Loucy (cell line): Measurements from ENCODE around the gene B3GALNT1.

Experiments used
- H2AFZ ChIP-seq: fragments of 200-600 bp; sonication (generic); 2 replicates; pipeline ENCODE4 v1.6.0; 2016; ENCODE audit warnings: antibody characterized with exemption, mild to moderate bottlenecking, low read length, moderate library complexity
- H3F3A ChIP-seq: fragments of 200-600 bp; 2 replicates; pipeline ENCODE4 v1.6.0; 2016; ENCODE audit warnings: antibody characterized with exemption, low read depth, mild to moderate bottlenecking
- H3K27me3 ChIP-seq: fragments of 200-600 bp; sonication (generic); 2 replicates; pipeline ENCODE4 v1.6.1; 2014; ENCODE audit warnings: low read length, mild to moderate bottlenecking; ENCODE audit not compliant: insufficient read depth, poor library complexity, severe bottlenecking
- H3K36me3 ChIP-seq: fragments of 200-600 bp; sonication (generic); 2 replicates; pipeline ENCODE4 v1.6.1; 2016; ENCODE audit warnings: low read length; ENCODE audit not compliant: insufficient read depth
- H3K4me1 ChIP-seq: fragments of 200-600 bp; sonication (generic); 2 replicates; pipeline ENCODE4 v1.5.1; 2014; ENCODE audit warnings: low read length, mild to moderate bottlenecking; ENCODE audit not compliant: insufficient read depth, poor library complexity, severe bottlenecking
- H3K4me2 ChIP-seq: fragments of 200-600 bp; sonication (generic); 2 replicates; pipeline ENCODE4 v1.6.0; 2014; ENCODE audit warnings: antibody characterized with exemption, low read length, low read depth, mild to moderate bottlenecking; ENCODE audit not compliant: poor library complexity, severe bottlenecking
- H3K4me3 ChIP-seq: fragments of 200-600 bp; sonication (generic); 2 replicates; pipeline ENCODE4 v1.5.1; 2014; ENCODE audit warnings: low read length, mild to moderate bottlenecking, mixed read lengths; ENCODE audit not compliant: poor library complexity, severe bottlenecking
- H3K79me2 ChIP-seq: fragments of 200-600 bp; sonication (generic); 2 replicates; pipeline ENCODE4 v1.6.1; 2014; ENCODE audit warnings: low read length; ENCODE audit not compliant: insufficient read depth
- H3K9ac ChIP-seq: fragments of 200-600 bp; sonication (generic); 2 replicates; pipeline ENCODE4 v1.6.0; 2014; ENCODE audit warnings: mild to moderate bottlenecking, low read depth, low read length, moderate library complexity; ENCODE audit not compliant: poor library complexity, severe bottlenecking
- H3K9me2 ChIP-seq: fragments of 200-600 bp; sonication (generic); replicated peaks from 2 replicates; pipeline ENCODE4 v1.6.1; 2016; ENCODE audit warnings: low read depth, low read length, mixed read lengths
- H3K9me3 ChIP-seq: fragments of 200-600 bp; sonication (generic); 2 replicates; pipeline ENCODE4 v1.6.1; 2014; ENCODE audit warnings: mild to moderate bottlenecking, antibody characterized with exemption, low read length, low read depth; ENCODE audit not compliant: insufficient read depth
- H4K20me1 ChIP-seq: fragments of 200-600 bp; sonication (generic); 2 replicates; pipeline ENCODE4 v1.6.0; 2014; ENCODE audit warnings: antibody characterized with exemption, low read length, mild to moderate bottlenecking; ENCODE audit not compliant: insufficient read depth, poor library complexity, severe bottlenecking
- EZH2phosphoT487 ChIP-seq: fragments of 200-600 bp; IDR thresholded peaks from 2 replicates; pipeline ENCODE4 v1.6.1; 2018; ENCODE audit warnings: antibody characterized with exemption, mild to moderate bottlenecking, moderate library complexity, borderline replicate concordance
- TF ChIP-seq, protein P1 (sequence below): fragments of 200-600 bp; sonication (generic); conservative IDR thresholded peaks from 2 replicates; pipeline ENCODE4 v1.5.1; 2014; ENCODE audit warnings: mild to moderate bottlenecking, antibody characterized with exemption, low read length

B3GALNT1 gene

DNA sequence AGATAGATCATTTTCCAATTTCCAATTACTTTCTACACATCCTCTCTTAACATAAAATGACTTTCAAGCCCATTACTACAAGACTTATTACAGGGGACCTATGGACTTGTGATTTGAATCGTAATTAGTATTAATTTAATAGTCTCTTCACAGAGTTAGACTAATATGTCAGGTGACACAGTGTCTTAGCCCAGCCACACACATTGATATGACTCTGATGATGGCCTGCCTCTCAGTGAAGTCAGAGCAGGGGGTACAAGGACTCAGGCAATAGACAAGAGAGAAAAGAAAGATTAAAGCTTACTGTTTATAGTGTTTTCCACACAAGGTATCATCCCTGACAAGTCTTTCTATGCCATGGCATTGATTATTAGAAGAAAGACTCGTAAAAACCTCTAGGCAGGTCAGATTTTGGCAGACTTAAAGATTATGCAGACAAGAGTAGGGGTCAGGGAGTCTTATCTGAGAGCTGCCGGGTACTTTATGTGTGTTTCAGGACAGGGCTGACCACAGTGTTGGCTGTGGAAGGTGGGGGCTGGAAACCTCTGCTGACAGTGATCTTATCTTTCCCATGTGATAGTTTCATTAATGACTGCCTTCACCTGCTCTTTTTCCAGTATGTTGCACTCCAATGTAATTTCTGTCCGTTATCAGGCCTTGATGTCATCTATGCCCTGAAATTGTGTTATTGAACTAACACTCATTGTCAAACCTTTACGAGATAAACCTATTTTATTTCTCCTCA is 50.1 kb downstream of the B3GALNT1 start:
- TF ChIP-seq, protein P1, sequence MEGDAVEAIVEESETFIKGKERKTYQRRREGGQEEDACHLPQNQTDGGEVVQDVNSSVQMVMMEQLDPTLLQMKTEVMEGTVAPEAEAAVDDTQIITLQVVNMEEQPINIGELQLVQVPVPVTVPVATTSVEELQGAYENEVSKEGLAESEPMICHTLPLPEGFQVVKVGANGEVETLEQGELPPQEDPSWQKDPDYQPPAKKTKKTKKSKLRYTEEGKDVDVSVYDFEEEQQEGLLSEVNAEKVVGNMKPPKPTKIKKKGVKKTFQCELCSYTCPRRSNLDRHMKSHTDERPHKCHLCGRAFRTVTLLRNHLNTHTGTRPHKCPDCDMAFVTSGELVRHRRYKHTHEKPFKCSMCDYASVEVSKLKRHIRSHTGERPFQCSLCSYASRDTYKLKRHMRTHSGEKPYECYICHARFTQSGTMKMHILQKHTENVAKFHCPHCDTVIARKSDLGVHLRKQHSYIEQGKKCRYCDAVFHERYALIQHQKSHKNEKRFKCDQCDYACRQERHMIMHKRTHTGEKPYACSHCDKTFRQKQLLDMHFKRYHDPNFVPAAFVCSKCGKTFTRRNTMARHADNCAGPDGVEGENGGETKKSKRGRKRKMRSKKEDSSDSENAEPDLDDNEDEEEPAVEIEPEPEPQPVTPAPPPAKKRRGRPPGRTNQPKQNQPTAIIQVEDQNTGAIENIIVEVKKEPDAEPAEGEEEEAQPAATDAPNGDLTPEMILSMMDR, result no peak
- TF ChIP-seq EZH2phosphoT487, result no peak
- Histone ChIP-seq H3K9me2 (no peaks in the 10 kb centered on the region), H3K36me3 (no peaks in the 10 kb centered on the region), H3K4me3 (no peak overlapping the region), H3F3A (no peaks in the 10 kb centered on the region), H3K4me1 (peaks cover 27% of the 10 kb centered on the region), H4K20me1 (no peaks in the 10 kb centered on the region), H3K9me3 (no peaks in the 10 kb centered on the region), H3K27me3 (no peaks in the 10 kb centered on the region), H3K9ac (no peak overlapping the region), H2AFZ (no peak overlapping the region), H3K4me2 (peak overlapping the region; percentile 14), H3K79me2 (no peaks in the 10 kb centered on the region)

DNA sequence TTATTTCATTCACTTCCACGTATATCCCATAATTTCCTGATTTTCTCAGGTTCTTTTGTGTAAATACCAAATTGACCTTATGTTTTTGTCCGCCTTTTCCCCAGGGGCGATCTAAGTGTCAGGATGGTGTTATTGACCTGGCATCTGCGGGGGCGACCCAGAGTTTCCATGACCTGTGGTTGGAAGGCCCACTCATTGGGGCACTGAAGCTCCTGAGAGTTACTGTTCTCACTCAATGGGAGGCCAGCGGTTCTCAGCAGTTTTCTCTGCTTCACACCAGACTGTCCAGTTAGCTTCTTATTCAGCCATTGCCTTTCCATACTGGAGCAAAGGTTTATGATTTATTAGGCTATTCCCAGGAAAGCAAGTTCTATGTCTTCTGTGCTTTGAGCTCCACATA is 53.3 kb downstream of the B3GALNT1 start:
- peaks cover 27% of the 10 kb centered on the region for H3K4me1 ChIP-seq
- H3K9ac ChIP-seq, result no peak overlapping the region
- H3K27me3 ChIP-seq, result no peaks in the 10 kb centered on the region
- no peaks in the 10 kb centered on the region for H3K9me2 ChIP-seq
- no peak overlapping the region for H3K4me3 ChIP-seq
- no peaks in the 10 kb centered on the region for H3K79me2 ChIP-seq
- H3K9me3 ChIP-seq, result no peaks in the 10 kb centered on the region
- no peak for TF ChIP-seq EZH2phosphoT487
- TF ChIP-seq, protein P1, result no peak
- no peak overlapping the region for H2AFZ ChIP-seq
- H3F3A ChIP-seq, result no peaks in the 10 kb centered on the region
- no peak overlapping the region for H3K4me2 ChIP-seq
- H3K36me3 ChIP-seq, result no peaks in the 10 kb centered on the region
- no peaks in the 10 kb centered on the region for H4K20me1 ChIP-seq

DNA sequence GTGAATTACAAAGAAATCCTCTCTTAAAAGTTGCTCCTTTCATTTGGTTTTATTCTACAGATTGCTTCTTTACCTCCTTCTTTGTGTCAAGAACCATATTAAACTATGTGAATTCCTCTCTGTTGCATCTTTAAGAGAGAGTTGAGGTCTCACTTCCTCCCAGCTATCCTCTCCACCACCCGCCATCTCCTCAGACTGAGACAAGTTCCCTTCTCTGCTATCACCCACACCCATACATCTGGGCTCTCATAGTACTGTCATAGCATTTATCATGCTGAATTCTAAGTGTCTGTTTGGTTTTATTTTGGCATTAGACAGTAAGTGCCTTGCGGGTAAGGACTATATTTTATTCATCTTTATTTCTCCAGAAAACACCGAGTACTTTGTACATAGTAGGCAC is 54.2 kb downstream of the B3GALNT1 start:
- H3K79me2 ChIP-seq, result no peaks in the 10 kb centered on the region
- H2AFZ ChIP-seq, result no peak overlapping the region
- H3K9me2 ChIP-seq, result no peaks in the 10 kb centered on the region
- no peaks in the 10 kb centered on the region for H3K36me3 ChIP-seq
- H3K4me2 ChIP-seq, result no peak overlapping the region
- no peak overlapping the region for H3K9ac ChIP-seq
- no peaks in the 10 kb centered on the region for H3K27me3 ChIP-seq
- H3K4me1 ChIP-seq, result peaks cover 24% of the 10 kb centered on the region
- no peaks in the 10 kb centered on the region for H4K20me1 ChIP-seq
- H3K4me3 ChIP-seq, result no peak overlapping the region
- no peaks in the 10 kb centered on the region for H3K9me3 ChIP-seq
- no peak for TF ChIP-seq EZH2phosphoT487
- no peaks in the 10 kb centered on the region for H3F3A ChIP-seq

DNA sequence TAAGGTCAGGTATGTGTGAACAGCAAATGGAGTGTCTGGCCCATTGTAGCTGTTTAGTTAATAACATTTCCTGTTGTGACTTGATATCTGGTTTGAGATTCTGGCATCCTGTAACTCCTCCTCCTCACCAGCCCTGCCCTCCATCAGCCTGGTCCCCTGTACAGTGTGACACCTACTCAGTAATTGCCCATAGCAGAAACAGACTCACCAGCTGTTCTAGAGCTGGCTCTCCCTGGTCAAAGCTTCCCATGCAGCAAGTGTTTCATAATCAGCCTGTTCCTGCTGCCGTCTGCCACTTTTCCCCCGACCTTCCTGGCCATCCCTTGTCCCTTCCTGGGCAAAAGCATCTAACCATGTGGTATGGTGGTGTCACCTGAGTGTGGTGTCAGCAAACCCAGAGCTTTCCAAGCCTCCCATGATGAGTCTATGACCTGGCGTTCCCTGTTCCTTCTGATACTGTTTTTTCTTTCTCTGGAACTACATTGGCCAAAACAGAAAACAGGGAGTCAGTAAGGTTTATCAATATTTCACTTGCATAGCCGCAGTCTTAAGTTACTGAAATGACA is 55.4 kb downstream of the B3GALNT1 start:
- Histone ChIP-seq H3F3A (no peaks in the 10 kb centered on the region), H3K9me3 (no peaks in the 10 kb centered on the region), H3K9ac (no peak overlapping the region), H4K20me1 (no peaks in the 10 kb centered on the region), H3K4me3 (no peak overlapping the region), H3K4me1 (peaks cover 13% of the 10 kb centered on the region), H3K36me3 (no peaks in the 10 kb centered on the region), H3K9me2 (no peaks in the 10 kb centered on the region), H3K79me2 (no peaks in the 10 kb centered on the region), H3K4me2 (no peak overlapping the region), H2AFZ (no peak overlapping the region), H3K27me3 (no peaks in the 10 kb centered on the region)
- TF ChIP-seq, protein P1, result no peak
- no peak for TF ChIP-seq EZH2phosphoT487
